ENCODE results near the gene EHMT1. TPM values are rescaled to one million over a fixed set of nuclear protein-coding genes. Genes with fewer than 3 reads are reported as not detected.

EHMT1 gene
- polyA plus RNA-seq, 1 of the 3 experiments (the other 2 are of a cell fraction): 39.5 TPM

DNA sequence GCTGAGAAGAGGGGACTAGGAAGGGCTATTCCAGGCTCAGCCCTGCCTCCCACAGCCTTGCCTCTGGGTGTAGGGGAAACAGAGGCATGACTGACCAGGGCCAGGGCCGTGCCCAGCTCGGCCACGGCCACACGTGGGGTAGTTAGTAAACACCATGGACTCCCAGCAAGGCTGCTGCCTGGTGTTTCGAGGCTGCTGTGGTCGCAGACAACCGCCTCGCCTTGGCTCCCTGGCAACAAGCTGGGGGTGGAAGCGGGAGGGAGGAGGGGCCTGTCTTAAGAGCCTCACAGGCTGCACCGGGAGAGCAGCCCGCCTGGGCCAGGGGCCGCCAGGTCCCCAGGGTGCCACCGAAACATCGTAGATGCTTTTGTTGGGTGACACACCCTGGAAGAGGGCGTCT lies 168.6 kb downstream of the EHMT1 start:
- Histone ChIP-seq H3K9ac (no peak overlapping the region), H3K9me3 (no peaks in the 10 kb centered on the region), H4K20me1 (ENCODE audit: insufficient read depth) (0 out of 2 replicates have a peak, but pooled peaks cover 6% of the 10 kb centered on the region), H3K36me3 (replicated peaks in 1 of 2; ENCODE audit: control insufficient read depth in 1 of 2, insufficient read depth in 2 of 2, low read length in 1 of 2) (peaks cover 36 to 61% of the 10 kb centered on the region in 2 experiments), H3K27me3 (ENCODE audit: insufficient read depth) (no peaks in the 10 kb centered on the region), H3K27ac (ENCODE audit: low read depth in 2 of 2, low read length in 1 of 2) (no peak overlapping the region), H3K79me2 (ENCODE audit: insufficient read depth) (0 out of 2 replicates have a peak, but pooled peaks cover 5% of the 10 kb centered on the region), H3F3A (replicated peaks; ENCODE audit: insufficient read depth) (no peaks in the 10 kb centered on the region), H3K4me3 (ENCODE audit: low read depth in 2 of 2, low read length in 1 of 2) (no peak overlapping the region), H3K4me2 (no peak overlapping the region), H3K4me1 (ENCODE audit: control insufficient read depth in 1 of 2, insufficient read depth in 2 of 2, low read depth in 1 of 2, low read length in 1 of 2) (no peaks in the 10 kb centered on the region), H3K9me2 (no peaks in the 10 kb centered on the region), H2AFZ (ENCODE audit: low read depth) (no peak overlapping the region)
- WGBS (ENCODE audit: low lambda C conversion rate): no CpG with 5 or more reads among the region's 15 CpGs
- CTCF ChIA-PET: no interaction called here
- POLR2A ChIA-PET: no interaction called here
- no peak for TF ChIP-seq RXRA (IDR thresholded peaks at IDR 0.05; ENCODE audit: borderline replicate concordance, low read depth)
- DNase-seq: no peak

DNA sequence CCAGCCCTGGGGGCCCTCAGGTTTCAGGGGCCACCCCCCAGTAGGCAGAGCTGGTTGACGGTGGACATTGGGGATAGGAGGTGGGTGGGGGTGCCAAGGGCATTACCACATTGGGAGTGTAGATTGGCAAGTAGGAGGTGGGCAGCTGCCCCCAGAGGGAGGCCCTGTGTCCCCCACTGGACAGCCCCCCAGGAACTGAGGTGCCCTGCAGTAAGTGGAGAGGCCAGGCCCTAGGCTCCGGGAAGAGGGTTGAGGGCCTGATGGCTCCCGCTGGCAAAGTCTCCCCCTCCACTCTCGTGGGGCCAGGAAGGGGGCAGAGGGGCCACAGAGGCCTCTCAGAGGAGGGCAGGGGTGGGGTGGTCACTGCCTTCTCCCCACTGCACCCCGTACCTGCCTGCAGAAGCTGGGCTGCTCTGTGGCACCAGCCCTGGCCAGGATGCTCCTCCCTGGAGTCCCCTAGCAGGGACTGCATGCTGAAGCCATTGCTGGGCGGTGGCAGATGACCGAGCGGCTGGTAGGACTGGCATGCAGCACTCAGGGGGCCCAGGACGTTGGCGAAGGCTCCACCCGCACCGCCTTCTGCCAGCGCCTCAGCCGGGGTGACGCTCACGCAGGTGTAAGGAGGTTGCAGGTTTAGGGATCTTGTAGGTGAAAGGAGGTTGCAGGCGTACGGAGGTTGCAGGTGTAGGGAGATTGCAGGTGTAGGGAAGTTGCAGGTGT lies 169.1 kb downstream of the EHMT1 start:
- H3K9me2 ChIP-seq: no peaks in the 10 kb centered on the region
- no peak for DNase-seq
- no peak overlapping the region for H3K4me2 ChIP-seq
- H3K4me3 ChIP-seq (ENCODE audit: low read depth in 2 of 2, low read length in 1 of 2): no peak overlapping the region
- TF ChIP-seq FOXJ3 (CRISPR knock-in tag; IDR thresholded peaks at IDR 0.05) (no peak), TAF1 (IDR thresholded peaks at IDR 0.05; ENCODE audit: borderline replicate concordance, low read depth, low read length) (no peak), GATA2 (CRISPR knock-in tag; IDR thresholded peaks at IDR 0.05) (no peak), MXI1 (IDR thresholded peaks at IDR 0.05; ENCODE audit: low read depth, low read length) (no peak), RAD21 (IDR thresholded peaks at IDR 0.05; ENCODE audit: low read length) (no peak), YY1 (IDR thresholded peaks at IDR 0.05; ENCODE audit: low read depth) (no peak)
- H2AFZ ChIP-seq (ENCODE audit: low read depth): no peak overlapping the region
- ChIA-PET POLR2A (no interaction called here), CTCF (no interaction called here)
- H3K79me2 ChIP-seq (ENCODE audit: insufficient read depth): 0 out of 2 replicates have a peak, but pooled peaks cover 5% of the 10 kb centered on the region
- H4K20me1 ChIP-seq (ENCODE audit: insufficient read depth): 0 out of 2 replicates have a peak, but pooled peaks cover 6% of the 10 kb centered on the region
- H3K27me3 ChIP-seq (ENCODE audit: insufficient read depth): no peaks in the 10 kb centered on the region
- no peaks in the 10 kb centered on the region for H3K9me3 ChIP-seq
- H3K36me3 ChIP-seq (replicated peaks in 1 of 2; ENCODE audit: control insufficient read depth in 1 of 2, insufficient read depth in 2 of 2, low read length in 1 of 2): peaks cover 40 to 55% of the 10 kb centered on the region in 2 experiments
- no peak overlapping the region for H3K9ac ChIP-seq
- no peaks in the 10 kb centered on the region for H3K4me1 ChIP-seq (ENCODE audit: control insufficient read depth in 1 of 2, insufficient read depth in 2 of 2, low read depth in 1 of 2, low read length in 1 of 2)
- H3F3A ChIP-seq (replicated peaks; ENCODE audit: insufficient read depth): no peaks in the 10 kb centered on the region
- H3K27ac ChIP-seq (ENCODE audit: low read depth in 2 of 2, low read length in 1 of 2): no peak overlapping the region
- 91% methylated on average over 16 of the region's 18 CpGs for WGBS (ENCODE audit: low lambda C conversion rate)

DNA sequence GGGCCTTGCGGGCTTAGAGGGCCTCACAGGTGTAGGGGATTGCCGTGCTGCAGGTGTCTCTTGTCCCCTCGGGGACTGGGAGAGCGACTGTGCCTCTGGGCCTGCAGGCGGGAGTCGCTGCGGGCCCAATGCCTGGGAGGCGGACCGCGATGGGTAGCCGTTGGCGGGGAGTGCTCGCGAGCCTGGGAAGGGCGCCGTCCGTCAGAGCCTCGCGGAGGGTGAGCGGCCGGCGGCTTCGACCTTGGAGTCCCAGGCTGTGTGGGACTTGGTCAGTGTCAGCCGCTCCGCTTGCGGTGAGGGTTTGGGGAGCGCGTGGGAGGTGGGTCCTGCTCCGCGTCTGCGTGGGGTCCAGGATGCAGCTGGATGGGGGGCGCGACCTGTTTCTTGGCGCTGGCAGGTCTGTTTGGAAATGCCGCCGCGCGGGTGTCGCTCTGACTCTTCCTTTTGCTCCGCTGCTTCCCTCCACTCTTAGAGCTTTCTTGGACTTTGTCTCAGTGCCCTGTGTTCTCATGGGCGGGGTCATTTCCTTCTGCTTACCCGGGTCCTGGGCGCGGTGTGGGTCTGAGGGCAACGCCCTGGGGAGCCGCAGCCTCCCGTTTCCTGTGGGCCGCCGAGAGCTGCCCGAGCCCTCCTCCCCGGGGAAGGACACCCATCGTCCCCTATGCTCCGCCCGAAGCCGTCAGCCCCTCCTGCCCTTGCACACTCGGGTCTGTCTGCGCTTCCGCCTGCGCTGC lies 169.9 kb downstream of the EHMT1 start:
- no peak for DNase-seq
- CTCF ChIA-PET: interaction anchor here (1.1 to 1.4 kb wide), 3 partner anchors 11 to 31 kb away, joined by 3 to 7 read pairs (median 5); no protein-coding TSS in a partner anchor

More for the DNA sequence above, 169.9 kb downstream of the EHMT1 start:
- Histone ChIP-seq H3K27ac (ENCODE audit: low read depth in 2 of 2, low read length in 1 of 2) (no peak overlapping the region), H3K4me3 (ENCODE audit: low read depth in 2 of 2, low read length in 1 of 2) (no peak overlapping the region), H3K9me2 (no peaks in the 10 kb centered on the region), H3K9ac (no peak overlapping the region), H3K4me2 (no peak overlapping the region), H4K20me1 (ENCODE audit: insufficient read depth) (0 out of 2 replicates have a peak, but pooled peaks cover 6% of the 10 kb centered on the region), H2AFZ (ENCODE audit: low read depth) (no peak overlapping the region), H3K79me2 (ENCODE audit: insufficient read depth) (0 out of 2 replicates have a peak, but pooled peaks cover 5% of the 10 kb centered on the region), H3F3A (replicated peaks; ENCODE audit: insufficient read depth) (no peaks in the 10 kb centered on the region), H3K27me3 (ENCODE audit: insufficient read depth) (no peaks in the 10 kb centered on the region), H3K36me3 (replicated peaks in 1 of 2; ENCODE audit: control insufficient read depth in 1 of 2, insufficient read depth in 2 of 2, low read length in 1 of 2) (peaks cover 41 to 55% of the 10 kb centered on the region in 2 experiments), H3K9me3 (no peaks in the 10 kb centered on the region), H3K4me1 (ENCODE audit: control insufficient read depth in 1 of 2, insufficient read depth in 2 of 2, low read depth in 1 of 2, low read length in 1 of 2) (no peaks in the 10 kb centered on the region)
- no peak for TF ChIP-seq JUND (IDR thresholded peaks at IDR 0.05)
- TF ChIP-seq, protein P1, sequence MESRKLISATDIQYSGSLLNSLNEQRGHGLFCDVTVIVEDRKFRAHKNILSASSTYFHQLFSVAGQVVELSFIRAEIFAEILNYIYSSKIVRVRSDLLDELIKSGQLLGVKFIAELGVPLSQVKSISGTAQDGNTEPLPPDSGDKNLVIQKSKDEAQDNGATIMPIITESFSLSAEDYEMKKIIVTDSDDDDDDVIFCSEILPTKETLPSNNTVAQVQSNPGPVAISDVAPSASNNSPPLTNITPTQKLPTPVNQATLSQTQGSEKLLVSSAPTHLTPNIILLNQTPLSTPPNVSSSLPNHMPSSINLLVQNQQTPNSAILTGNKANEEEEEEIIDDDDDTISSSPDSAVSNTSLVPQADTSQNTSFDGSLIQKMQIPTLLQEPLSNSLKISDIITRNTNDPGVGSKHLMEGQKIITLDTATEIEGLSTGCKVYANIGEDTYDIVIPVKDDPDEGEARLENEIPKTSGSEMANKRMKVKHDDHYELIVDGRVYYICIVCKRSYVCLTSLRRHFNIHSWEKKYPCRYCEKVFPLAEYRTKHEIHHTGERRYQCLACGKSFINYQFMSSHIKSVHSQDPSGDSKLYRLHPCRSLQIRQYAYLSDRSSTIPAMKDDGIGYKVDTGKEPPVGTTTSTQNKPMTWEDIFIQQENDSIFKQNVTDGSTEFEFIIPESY (IDR thresholded peaks at IDR 0.05; ENCODE audit: borderline replicate concordance, low read depth): no peak
- no peak for TF ChIP-seq SMC3 (IDR thresholded peaks at IDR 0.05; ENCODE audit: low read depth, low read length)
- no peak for TF ChIP-seq TAF1 (IDR thresholded peaks at IDR 0.05; ENCODE audit: borderline replicate concordance, low read depth, low read length)
- WGBS (ENCODE audit: low lambda C conversion rate): 94% methylated on average over 53 of the region's 59 CpGs
- POLR2A ChIA-PET: no interaction called here
